IPS DF 6.9 (cell line): ENCODE results near the gene FASTKD2.
"Not testable (repeated sequence)": the region's sequence is repeated elsewhere in the genome, so short reads cannot be mapped to it uniquely, and the experiment has no call there.

Experiments
- DNase-seq: peaks from one replicate; pipeline ENCODE4 v3.0.0-alpha.2; 2013; ENCODE audit warnings: low read depth, low spot score
- H3K27ac ChIP-seq: one replicate; pipeline ENCODE4 v1.5.1; 2013; ENCODE audit warnings: low read length, control low read depth
- H3K27me3 ChIP-seq: 2 replicates; pipeline ENCODE4 v1.6.1; 2013; ENCODE audit warnings: mild to moderate bottlenecking, low read length; ENCODE audit not compliant: control insufficient read depth, insufficient read depth
- H3K36me3 ChIP-seq: 2 replicates; pipeline ENCODE4 v1.6.1; 2013; ENCODE audit warnings: low read length; ENCODE audit not compliant: control insufficient read depth, insufficient read depth
- H3K4me1 ChIP-seq: 2 replicates; pipeline ENCODE4 v1.6.1; 2013; ENCODE audit warnings: low read length; ENCODE audit not compliant: control insufficient read depth, insufficient read depth
- H3K4me3 ChIP-seq: 2 replicates; pipeline ENCODE4 v1.5.1; 2013; ENCODE audit warnings: mild to moderate bottlenecking, low read length
- H3K9me3 ChIP-seq: 2 replicates; pipeline ENCODE4 v1.6.1; 2013; ENCODE audit warnings: low read length, inconsistent platforms; ENCODE audit not compliant: control insufficient read depth, insufficient read depth
- WGBS: extraction: QIAGEN DNeasy Blood & Tissue Kit; methylation state at CpG from one replicate; pipeline ENCODE4 v1.1.7; 2013; ENCODE audit warnings: mixed read lengths, missing lambda C conversion rate; ENCODE audit not compliant: insufficient read length, insufficient coverage; 5-methylcytosine and 5-hydroxymethylcytosine counted together

FASTKD2 gene

DNA sequence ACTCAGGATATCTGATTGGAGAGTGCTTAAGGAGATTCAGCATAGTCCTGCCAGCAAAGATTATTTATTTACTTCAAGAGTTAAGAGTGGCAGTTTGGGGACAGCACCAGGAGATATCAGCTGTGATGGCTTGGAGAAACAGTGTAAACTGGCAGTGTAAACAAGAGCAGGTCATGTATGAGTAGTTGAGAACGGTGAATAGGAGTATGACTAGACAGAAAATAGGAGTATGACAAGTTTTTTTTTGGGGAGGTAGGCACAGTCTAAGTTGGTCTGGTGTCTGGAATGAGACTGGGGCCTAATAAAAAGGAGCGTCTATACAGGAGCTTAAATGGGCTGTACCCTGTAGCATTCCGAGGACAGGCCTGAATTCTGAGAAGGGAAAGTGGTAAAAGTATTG is 42.2 kb downstream of the FASTKD2 start:
- not testable (repeated sequence) for H3K9me3 ChIP-seq, H3K4me1 ChIP-seq, DNase-seq, H3K27ac ChIP-seq, H3K36me3 ChIP-seq, H3K4me3 ChIP-seq, H3K27me3 ChIP-seq
- no CpG with 5 or more reads among the region's 3 CpGs for WGBS

DNA sequence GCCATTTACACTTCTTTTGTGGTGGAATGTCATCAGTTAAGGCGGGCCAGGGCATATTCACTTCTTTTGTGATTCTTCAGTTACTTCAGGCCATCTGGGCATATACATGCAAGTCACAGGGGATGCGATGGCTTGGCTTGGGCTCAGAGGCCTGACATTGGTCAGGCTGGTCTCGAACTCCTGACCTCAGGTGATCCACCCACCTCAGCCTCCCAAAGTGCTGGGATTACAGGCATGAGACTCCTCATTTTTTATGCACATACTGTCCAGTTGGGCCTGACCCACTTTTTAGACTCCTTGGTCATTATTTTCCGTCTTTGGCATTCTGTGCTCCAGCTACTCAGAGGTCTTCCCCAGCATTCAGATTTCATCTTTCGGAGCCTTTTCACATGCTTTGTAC is 47.1 kb downstream of the FASTKD2 start:
- H3K4me1 ChIP-seq, DNase-seq, H3K27me3 ChIP-seq, H3K9me3 ChIP-seq, H3K36me3 ChIP-seq, H3K27ac ChIP-seq: not testable (repeated sequence)
- peak overlapping the region; percentile 20; the same call in 1 of the 2 replicates for H3K4me3 ChIP-seq
- no CpG with 5 or more reads among the region's 5 CpGs for WGBS

DNA sequence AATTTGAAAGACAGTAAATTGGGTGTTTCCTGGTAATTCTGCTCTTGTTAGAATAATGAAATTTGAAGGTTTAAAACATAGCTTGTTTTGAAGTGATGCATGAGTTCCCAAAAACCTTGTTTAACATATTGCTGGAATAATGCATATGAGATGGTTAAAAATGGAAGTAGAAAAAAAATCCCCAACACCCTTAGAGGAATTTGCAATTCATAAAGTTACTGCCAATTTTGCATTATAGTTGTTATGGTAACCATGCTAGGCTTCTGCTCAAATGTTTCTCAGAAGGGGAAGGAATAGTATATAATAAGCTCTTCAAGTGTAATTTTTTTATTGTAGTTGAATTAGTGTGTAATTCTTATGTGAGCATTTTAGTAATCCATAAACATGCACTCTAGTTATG is 49.1 kb downstream of the FASTKD2 start:
- H3K4me3 ChIP-seq, result no peak overlapping the region
- H3K9me3 ChIP-seq, result no peaks in the 10 kb centered on the region
- H3K27ac ChIP-seq, result no peak overlapping the region
- H3K4me1 ChIP-seq, result 0 out of 2 replicates have a peak, but pooled peaks cover 2% of the 10 kb centered on the region
- H3K27me3 ChIP-seq, result no peaks in the 10 kb centered on the region
- H3K36me3 ChIP-seq, result no peaks in the 10 kb centered on the region
- no peak for DNase-seq

DNA sequence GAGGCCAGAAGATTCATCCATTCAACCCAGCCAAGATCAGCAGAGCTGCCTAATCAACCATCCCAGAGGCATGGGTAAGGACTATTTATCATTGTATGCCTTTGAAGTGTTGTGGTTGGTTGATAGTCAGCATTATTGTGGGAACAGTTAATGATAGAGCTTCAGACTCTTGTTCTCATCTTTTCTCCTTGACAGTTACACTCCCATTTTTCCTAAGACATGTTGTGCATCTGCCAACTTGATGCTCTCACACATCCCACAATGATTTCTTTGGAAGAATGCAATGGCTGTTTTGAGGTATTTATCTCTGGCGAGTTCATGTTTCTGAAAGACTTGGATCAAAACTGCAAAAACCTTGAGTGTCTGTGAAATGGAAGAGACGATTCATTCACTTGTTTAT is 55.4 kb downstream of the FASTKD2 start:
- no peak for DNase-seq
- Histone ChIP-seq H3K27ac (no peak overlapping the region), H3K27me3 (no peaks in the 10 kb centered on the region), H3K9me3 (no peaks in the 10 kb centered on the region), H3K4me3 (no peak overlapping the region), H3K4me1 (no peaks in the 10 kb centered on the region), H3K36me3 (no peaks in the 10 kb centered on the region)
- WGBS, result no CpG with 5 or more reads among the region's 2 CpGs

DNA sequence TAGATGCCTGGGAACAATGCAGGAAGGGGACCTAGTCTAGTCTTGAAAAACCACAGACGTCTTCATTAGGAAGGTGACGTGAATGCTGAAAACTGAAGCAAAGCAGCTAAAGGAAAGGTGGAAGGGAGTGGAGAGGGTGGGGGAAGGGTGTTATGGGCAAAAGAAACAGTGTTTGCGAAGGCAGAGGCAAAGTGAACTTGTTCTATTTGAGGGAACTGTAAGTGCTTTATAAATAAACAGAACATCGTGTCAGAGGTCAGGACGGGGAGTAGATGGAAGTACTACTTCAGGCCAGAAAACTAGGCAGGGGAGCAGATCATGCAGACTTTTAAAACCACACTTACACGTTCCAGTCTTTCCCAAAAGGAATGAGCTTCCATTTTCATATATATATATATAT is 57.8 kb downstream of the FASTKD2 start:
- no peak overlapping the region for H3K27ac ChIP-seq
- no CpG with 5 or more reads among the region's 6 CpGs for WGBS
- no peak for DNase-seq

DNA sequence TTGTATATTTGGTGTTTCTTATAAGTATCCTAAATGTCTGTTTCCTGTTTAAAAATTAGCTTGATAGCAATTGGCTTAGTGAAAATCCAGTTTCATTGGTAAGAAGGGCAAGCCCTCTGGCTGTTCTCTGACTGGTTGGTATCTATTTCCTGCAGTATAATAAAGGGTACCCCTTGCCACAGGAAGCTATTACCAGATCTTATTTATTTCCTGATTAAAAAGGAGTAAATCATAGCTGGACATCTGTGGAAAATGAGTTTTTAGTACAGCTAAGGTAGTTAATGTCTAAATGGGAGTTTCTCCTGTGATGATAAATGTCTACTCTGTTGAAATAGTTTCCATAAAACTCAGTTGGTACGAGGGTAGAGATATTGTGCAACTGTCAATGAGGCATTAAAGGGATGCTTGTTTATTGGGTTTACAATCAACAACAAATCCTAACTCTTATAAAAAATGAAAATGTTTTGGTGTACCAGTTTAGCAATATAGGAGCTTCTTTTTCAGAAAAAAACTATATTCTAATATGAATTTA is 58.7 kb downstream of the FASTKD2 start:
- Histone ChIP-seq H3K27me3 (no peaks in the 10 kb centered on the region), H3K9me3 (no peaks in the 10 kb centered on the region), H3K4me1 (no peaks in the 10 kb centered on the region), H3K4me3 (no peak overlapping the region), H3K27ac (no peak overlapping the region), H3K36me3 (no peaks in the 10 kb centered on the region)
- DNase-seq, result no peak
- no CpG with 5 or more reads among the region's 1 CpG for WGBS

More for the DNA sequence above, 57.8 kb downstream of the FASTKD2 start:
- Histone ChIP-seq H3K4me3 (no peak overlapping the region), H3K36me3 (no peaks in the 10 kb centered on the region), H3K9me3 (no peaks in the 10 kb centered on the region), H3K27me3 (no peaks in the 10 kb centered on the region), H3K4me1 (no peaks in the 10 kb centered on the region)

DNA sequence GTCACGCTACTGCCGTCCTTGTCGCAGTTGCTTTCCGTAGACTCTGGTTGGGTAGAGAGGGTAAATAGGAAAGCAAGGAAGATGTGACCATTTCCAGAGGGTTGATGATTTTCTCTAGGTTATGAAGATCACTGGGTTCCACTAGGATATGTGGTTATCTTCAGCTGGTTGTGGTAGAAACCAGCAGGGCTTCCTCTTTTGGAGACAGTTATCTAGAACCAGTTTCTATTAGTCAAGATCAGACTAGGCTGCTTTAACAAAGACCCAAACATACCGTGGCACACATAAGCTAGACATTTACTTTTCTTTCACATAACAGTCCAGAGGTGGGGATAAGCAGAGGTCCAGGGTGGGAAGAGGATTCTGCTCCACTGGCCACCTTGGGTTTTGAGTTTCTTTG is 59.6 kb downstream of the FASTKD2 start:
- DNase-seq, result no peak
- H3K9me3 ChIP-seq, result no peaks in the 10 kb centered on the region
- no peaks in the 10 kb centered on the region for H3K4me1 ChIP-seq
- H3K27ac ChIP-seq, result no peak overlapping the region
- H3K36me3 ChIP-seq, result no peaks in the 10 kb centered on the region
- no CpG with 5 or more reads among the region's 5 CpGs for WGBS
- no peaks in the 10 kb centered on the region for H3K27me3 ChIP-seq
- no peak overlapping the region for H3K4me3 ChIP-seq

DNA sequence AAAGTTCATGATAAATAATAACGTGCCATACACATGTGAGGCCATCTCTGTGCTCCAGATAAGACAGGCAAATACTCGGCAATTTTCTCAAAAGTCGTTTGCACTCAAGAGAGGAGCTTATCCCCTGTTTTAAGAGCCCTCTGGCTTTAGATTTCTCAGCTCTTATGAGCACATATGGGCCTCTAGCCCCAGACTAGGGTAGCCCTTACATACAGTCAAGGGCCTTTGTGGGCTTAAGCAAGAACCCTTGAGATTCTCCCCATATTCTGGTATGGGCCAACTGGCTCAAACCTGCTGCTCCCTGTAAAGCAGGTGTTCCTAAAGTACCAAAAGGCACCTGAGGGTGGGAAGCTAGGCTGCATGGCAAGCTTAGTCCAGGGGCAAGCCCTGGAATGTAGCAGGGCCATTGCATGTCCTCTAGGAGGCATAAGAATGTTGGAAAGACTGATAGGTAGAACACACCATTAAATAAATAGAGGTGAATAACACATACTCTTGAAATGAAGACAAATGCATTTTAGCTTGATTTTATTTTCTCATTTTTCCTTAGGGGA is 66.1 kb downstream of the FASTKD2 start:
- H3K36me3 ChIP-seq, result no peaks in the 10 kb centered on the region
- no peaks in the 10 kb centered on the region for H3K27me3 ChIP-seq
- no peak overlapping the region for H3K27ac ChIP-seq
- DNase-seq, result no peak
- H3K4me3 ChIP-seq, result no peak overlapping the region
- H3K9me3 ChIP-seq, result no peaks in the 10 kb centered on the region; the same call in 1 of the 2 replicates
- WGBS, result no CpG with 5 or more reads among the region's 3 CpGs
- H3K4me1 ChIP-seq, result no peaks in the 10 kb centered on the region

DNA sequence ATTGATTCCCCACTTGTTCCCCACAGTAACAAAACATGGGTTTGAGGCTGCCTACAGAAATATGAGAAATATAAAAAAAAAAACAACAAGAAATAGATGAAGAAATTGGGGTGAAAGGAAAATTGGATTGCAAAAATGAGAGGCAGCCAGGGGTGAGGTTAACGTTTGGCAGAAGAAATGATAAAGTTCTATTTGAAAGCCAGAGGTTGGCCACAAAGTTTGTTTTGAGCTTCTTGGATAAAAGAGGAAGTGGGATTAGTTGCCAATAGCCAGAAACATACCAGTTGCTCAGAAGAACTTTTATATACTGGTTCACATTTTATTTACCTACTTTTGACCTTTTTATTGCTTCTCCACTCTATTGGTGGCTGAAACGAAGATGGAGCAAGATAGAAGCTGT is 67.5 kb downstream of the FASTKD2 start:
- H3K4me1 ChIP-seq, result no peaks in the 10 kb centered on the region
- H3K27ac ChIP-seq, result no peak overlapping the region
- H3K36me3 ChIP-seq, result no peaks in the 10 kb centered on the region
- H3K9me3 ChIP-seq, result no peaks in the 10 kb centered on the region; the same call in 1 of the 2 replicates
- H3K27me3 ChIP-seq, result no peaks in the 10 kb centered on the region
- no peak overlapping the region for H3K4me3 ChIP-seq
- DNase-seq, result no peak
- WGBS, result no CpG with 5 or more reads among the region's 2 CpGs

DNA sequence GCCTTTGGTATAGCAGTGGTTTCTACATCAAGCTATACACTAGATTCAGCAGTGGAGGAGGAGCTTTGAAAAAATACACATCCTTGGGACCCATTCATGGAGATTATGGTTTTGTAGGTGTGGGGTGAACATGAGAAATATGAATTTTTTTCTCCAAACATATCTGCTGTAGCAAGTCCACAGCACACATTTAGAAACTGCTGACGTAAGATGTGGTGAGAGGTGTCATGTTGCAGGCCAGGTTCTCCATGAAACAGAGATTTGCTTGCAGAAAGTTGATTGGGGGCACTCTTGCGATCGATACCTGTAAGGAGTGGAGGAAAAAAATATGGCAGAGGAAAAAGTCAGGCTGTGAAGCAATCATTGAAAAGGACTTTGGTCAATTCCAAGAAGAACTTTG is 67.9 kb downstream of the FASTKD2 start:
- no peaks in the 10 kb centered on the region for H3K36me3 ChIP-seq
- DNase-seq, result no peak
- no peaks in the 10 kb centered on the region for H3K4me1 ChIP-seq
- H3K4me3 ChIP-seq, result no peak overlapping the region
- WGBS, result no CpG with 5 or more reads among the region's 3 CpGs
- H3K9me3 ChIP-seq, result no peaks in the 10 kb centered on the region; the same call in 1 of the 2 replicates
- H3K27me3 ChIP-seq, result no peaks in the 10 kb centered on the region
- no peak overlapping the region for H3K27ac ChIP-seq

DNA sequence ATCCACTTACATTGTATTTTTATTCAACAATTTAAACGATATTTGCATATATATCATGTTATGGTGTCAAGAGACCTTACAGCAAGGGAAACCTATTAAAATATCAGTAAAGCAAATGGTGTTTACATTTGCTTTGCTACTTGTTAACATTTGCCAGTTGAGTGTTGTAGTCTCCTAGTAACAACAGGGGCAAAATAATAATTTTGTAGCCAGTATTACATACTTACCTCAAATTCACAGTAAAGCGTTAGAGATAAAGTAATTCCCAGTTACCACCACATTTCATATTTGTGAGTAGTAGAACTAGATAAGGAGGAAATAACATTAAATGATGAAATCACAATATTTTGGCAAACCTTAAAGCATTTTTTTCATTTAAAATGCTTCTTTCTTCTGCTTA is 71.3 kb downstream of the FASTKD2 start:
- Histone ChIP-seq H3K27ac (no peak overlapping the region), H3K4me1 (no peaks in the 10 kb centered on the region), H3K27me3 (no peaks in the 10 kb centered on the region), H3K4me3 (no peak overlapping the region), H3K36me3 (no peaks in the 10 kb centered on the region), H3K9me3 (no peaks in the 10 kb centered on the region; the same call in 1 of the 2 replicates)
- WGBS, result no CpG with 5 or more reads among the region's 2 CpGs
- no peak for DNase-seq
